Measurements from ENCODE around the gene ORMDL3. TPM values are rescaled to one million over a fixed set of nuclear protein-coding genes. Genes with fewer than 3 reads are reported as not detected.

Gene ORMDL3
- total RNA-seq, 1 experiment from 2014 or later = 53.2 TPM

- ATAC-seq = no peak
- no peaks in the 10 kb centered on the region for H3K36me3 Mint-ChIP-seq
- no peak overlapping the region for H3K4me3 Mint-ChIP-seq
- H3K27me3 Mint-ChIP-seq (ENCODE audit: low read depth) = peaks cover 17% of the 10 kb centered on the region
- ChIA-PET POLR2A (no interaction called here), CTCF (interaction anchor here (0.9 to 1.5 kb wide), 2 partner anchors 86 to 249 kb away, joined by 4 read pairs; no protein-coding TSS in a partner anchor)
- H3K4me1 Mint-ChIP-seq = no peaks in the 10 kb centered on the region
- no peak for DNase-seq (ENCODE audit: low spot score)
- TF ChIP-seq CBFB (CRISPR knock-in tag; IDR thresholded peaks at IDR 0.05; ENCODE audit: low read depth) = no peak
- no peak for TF ChIP-seq AR (CRISPR knock-in tag; IDR thresholded peaks at IDR 0.05)
- no peak for TF ChIP-seq SOX15 (CRISPR knock-in tag; IDR thresholded peaks at IDR 0.05)
- no peak for TF ChIP-seq NFYB (CRISPR knock-in tag; conservative IDR thresholded peaks at IDR 0.05; ENCODE audit: low read depth)
- no peak for TF ChIP-seq CTCF (IDR thresholded peaks at IDR 0.05)
- TF ChIP-seq E2F5 (CRISPR knock-in tag; IDR thresholded peaks at IDR 0.05) = no peak
- TF ChIP-seq CDX4 (CRISPR knock-in tag; IDR thresholded peaks at IDR 0.05; ENCODE audit: borderline replicate concordance) = no peak
- no peak for TF ChIP-seq ZBTB43 (CRISPR knock-in tag; IDR thresholded peaks at IDR 0.05)
- TF ChIP-seq ZMAT4 (CRISPR knock-in tag; IDR thresholded peaks at IDR 0.05) = no peak
- TF ChIP-seq GRHL2 (CRISPR knock-in tag; IDR thresholded peaks at IDR 0.05; ENCODE audit: insufficient replicate concordance, severe bottlenecking) = no peak
- no peak for TF ChIP-seq SMAD4 (CRISPR knock-in tag; IDR thresholded peaks at IDR 0.05)
- no peak for TF ChIP-seq HMGA2 (CRISPR knock-in tag; IDR thresholded peaks at IDR 0.05)
- TF ChIP-seq FOXP1 (CRISPR knock-in tag; IDR thresholded peaks at IDR 0.05; ENCODE audit: borderline replicate concordance) = no peak
- no peak for TF ChIP-seq E2F4 (CRISPR knock-in tag; IDR thresholded peaks at IDR 0.05; ENCODE audit: borderline replicate concordance, low read depth)
- TF ChIP-seq MXD4 (CRISPR knock-in tag; IDR thresholded peaks at IDR 0.05; ENCODE audit: borderline replicate concordance) = no peak
- TF ChIP-seq NFE2L1 (CRISPR knock-in tag; IDR thresholded peaks at IDR 0.05) = no peak
- no peak for TF ChIP-seq NR2C2 (CRISPR knock-in tag; IDR thresholded peaks at IDR 0.05)
- no peak for TF ChIP-seq FOXJ3 (CRISPR knock-in tag; IDR thresholded peaks at IDR 0.05; ENCODE audit: borderline replicate concordance)
- H3K27ac Mint-ChIP-seq = no peak overlapping the region
- H3K9me3 Mint-ChIP-seq = no peaks in the 10 kb centered on the region
Measured at GRCh38 chr17:39872751-39873150, 54.6 kb downstream of the ORMDL3 start.

All from WTC11 (cell line).